ENCODE data around the gene DELE1.
A peak's percentile ranks its signal among the peaks of the same experiment; 100 is the strongest.

Gene DELE1

DNA sequence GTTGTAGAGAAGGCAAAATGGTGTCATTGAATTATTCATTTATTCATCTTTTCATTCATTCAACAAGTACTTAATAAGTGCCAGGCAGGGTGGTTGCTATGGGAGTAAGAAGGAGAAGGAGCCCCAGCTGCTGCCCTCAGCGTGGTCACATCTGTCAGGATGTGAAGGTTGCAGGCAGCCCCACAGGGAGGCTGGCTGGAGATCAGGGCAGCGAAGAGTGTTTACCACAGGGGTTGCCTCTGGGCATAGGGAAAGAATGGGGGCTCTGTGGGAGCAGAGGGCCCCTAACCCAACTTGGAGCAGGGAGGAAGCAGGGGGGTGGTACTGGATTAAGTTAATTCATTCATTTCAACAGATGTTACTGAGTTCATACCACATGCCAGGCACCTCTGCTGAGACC is 28.3 kb downstream of the DELE1 start:
- DNase-seq (ENCODE audit: low read depth in 4 of 4, low spot score in 1 of 4): no peak

DNA sequence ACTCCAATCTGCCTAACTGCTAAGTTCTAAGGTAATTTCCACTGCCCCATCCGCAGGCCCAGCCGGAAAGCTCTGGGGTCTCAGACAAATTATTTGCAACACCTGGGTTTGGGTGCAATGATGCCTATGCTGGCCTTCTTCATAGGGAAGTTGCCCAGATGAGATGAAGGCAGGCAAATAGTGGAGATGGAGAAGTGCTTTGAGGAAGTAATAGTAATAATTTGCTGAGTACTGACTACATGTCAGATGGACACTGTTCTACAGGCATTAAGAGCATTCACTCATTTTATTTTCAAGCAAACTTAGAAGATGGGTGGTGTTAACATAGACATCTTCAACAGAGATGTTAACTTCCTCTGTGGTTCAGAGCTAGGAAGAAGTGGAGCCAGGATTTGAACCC is 30.5 kb downstream of the DELE1 start:
- no peak for DNase-seq (ENCODE audit: low read depth in 4 of 4, low spot score in 1 of 4)

DNA sequence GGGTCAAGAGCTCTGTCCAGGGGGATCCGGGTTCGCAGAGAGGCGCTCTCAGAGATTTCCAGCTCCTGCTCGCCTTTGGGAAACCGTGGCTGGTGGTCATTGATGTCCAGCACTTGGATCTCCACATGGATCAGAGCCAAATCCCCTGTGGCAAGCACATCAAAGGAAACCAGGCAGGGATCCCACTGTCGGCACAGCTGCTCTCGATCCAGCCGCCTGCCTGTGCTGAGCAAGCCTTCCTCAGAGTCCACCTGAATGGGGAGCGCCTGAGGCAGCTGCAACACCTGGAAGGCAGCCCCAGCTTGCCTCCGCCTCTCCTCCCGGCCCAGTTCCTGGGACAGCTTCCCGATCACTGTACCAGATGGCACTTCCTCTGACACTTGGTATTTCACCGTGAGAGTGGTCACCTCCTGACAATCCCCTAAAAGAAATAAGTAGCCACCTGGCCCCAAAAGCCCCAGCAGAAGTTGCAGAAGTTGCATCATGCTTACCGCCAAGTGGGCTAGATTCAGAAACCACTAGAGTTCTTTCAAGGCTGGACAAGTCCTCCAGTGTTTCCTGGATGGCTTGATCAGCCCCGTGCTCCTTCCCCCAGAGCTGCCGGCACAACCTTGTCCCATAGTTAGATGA is 33.8 kb downstream of the DELE1 start:
- DNase-seq (ENCODE audit: low read depth in 4 of 4, low spot score in 1 of 4): no peak

DNA sequence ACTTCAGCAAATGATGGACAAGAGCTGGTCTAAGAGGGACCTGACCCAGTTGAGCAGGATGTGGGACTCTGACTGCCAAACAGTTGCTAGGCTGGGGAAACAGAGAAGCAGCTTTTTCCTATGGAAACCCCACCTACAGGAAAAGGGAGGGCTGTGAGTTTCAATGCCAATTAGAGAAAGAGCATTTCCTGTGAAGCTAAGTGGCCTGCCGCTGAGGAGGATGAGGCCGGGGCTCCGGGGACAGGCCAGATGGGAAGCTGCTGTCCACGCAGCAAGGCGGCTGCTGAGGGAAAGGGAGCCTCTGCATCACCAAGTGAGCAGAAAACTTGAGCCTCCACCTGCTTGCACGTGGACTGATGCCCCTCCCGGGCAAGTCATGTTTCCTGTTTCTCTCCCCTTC is 34.4 kb downstream of the DELE1 start, which contains the start of gene PCDH12:
TSS of gene PCDH12 (minus strand) at position 90 of the 400 bp plus-strand sequence. CDS start 351 bp downstream, outside the sequence.
- DNase-seq (ENCODE audit: low read depth in 4 of 4, low spot score in 1 of 4): no peak

DNA sequence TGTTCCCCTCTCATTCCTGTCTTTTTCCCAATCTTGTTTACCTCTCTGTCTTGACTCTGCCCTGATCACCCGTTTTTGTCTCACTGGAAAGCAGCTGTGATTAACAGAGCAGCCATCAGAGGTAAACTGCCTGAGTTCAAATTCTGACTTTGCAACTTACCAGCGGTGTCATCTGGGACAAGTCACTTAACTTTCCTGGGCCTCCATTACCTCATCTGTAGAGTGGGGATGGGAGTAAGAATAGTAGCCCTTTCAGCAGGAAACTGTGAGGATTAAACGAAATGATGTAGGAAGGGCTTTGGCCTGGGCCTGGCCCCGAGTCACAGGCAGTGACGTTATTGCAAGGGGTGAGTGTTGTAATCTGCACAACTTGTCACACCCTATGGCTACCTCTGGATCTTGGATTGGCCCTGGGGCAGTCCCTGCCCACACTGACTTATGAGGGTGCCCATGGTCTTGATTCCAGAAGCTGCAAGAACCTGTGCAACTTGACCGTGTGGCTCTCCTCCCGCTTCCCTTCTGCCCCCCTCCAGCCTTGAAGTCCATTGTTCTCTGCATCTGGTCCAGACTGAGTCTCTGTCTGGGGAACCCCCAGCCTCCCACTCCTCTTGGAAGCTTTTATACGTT is 35.0 kb downstream of the DELE1 start:
- DNase-seq (ENCODE audit: low read depth in 4 of 4, low spot score in 1 of 4): no peak

DNA sequence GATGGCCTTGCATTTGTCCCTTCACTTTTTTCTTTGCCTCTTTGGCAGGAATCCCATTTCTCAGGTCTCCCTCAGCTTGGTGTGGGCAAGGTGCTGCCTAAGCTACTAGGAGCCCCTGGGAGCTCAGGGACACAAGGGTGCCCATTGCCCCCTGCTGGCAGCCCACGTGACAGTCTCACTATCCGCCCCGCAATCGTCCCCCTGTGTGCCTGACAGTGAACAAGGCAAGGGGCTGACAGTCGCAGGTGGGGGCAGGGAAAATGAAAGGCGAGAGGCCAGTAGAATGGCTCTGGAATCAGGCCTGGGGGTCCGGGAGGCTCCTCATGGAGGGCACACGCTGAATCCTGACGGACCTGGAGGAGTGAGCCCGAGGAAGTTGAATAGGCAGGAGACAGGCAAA is 36.3 kb downstream of the DELE1 start:
- no peak for DNase-seq (ENCODE audit: low read depth in 4 of 4, low spot score in 1 of 4)

DNA sequence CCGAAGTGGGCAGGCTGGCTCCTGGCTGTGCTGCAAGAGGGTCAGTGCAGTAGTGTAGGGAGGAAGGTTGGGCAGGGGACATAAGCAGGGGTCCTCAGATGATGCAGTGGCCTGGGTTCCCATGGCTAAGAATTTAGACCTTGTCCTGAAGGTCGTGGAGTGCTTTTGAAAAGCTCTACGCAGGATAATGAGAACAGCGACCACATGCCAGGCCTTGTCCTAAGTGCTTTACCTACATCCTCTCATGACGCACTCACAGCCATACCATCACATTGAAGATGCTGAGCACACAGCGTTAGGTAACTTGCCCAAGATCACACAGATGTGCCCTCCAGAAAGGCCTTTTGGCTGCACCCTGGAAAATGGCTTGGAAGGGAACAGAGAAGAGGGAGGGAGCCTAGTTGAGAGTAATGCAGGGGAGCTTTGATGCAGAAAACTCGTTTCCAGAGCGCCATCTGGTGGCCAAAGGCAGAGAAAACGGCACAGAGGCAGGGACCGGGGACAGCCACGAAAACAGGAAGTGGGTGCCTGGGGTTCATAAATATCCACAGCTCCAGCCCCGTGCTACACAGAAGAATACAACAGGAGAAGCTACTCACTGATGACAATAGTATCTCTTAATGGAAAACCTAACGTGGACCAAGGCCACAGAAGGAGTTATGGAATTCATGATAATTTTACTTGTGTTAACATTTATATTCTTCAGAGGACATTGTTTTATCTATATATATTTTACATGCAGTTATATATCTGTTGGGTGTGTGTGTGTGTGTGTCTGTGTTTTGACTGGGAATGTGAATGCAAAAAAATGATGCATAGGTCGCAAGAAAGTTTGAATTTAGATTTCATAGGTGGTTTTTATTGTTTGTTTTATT is 37.0 kb downstream of the DELE1 start:
- peak; percentile 82 to 89 (median 85) for DNase-seq (ENCODE audit: low read depth in 4 of 4, low spot score in 1 of 4)

DNA sequence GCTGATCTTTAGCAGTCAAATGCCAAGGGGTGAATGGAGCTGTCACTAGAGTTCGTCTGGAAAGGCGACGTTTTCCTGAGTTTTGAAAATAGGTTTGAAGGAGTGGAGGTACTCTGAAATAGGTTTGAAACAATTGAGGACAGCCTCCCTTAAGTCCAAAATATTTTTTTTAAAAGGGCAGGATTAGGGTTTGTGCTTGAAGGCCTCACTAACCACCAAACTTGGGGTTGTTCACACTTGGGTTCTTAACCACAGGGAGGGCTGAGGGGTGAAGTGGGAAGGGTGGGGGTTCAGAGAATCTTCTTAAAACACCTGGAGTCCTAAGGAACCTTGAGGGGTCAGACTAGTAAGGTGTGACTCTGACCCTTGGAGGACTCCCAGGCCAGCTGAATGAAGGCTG is 37.8 kb downstream of the DELE1 start:
- no peak for DNase-seq (ENCODE audit: low read depth in 4 of 4, low spot score in 1 of 4)

DNA sequence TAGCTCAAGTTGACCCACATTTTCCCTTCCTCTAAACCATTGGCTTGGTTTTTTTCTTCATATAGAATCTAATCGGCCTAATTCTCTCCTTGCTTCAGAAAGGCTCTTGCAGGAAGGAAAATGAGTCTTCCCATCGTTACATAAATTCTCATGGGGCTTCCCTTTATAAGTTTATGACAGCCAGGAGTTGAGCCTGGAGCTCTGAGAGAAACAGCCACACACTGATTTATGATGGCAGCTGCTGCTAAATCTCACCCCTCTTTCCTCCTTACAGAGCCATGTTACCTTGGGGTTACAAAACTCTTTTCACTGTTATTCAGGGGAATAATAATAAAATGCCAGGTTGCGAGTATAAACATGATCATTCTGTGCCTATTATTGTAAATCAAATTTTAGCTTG is 40.0 kb downstream of the DELE1 start:
- DNase-seq (ENCODE audit: low read depth in 4 of 4, low spot score in 1 of 4): no peak

DNA sequence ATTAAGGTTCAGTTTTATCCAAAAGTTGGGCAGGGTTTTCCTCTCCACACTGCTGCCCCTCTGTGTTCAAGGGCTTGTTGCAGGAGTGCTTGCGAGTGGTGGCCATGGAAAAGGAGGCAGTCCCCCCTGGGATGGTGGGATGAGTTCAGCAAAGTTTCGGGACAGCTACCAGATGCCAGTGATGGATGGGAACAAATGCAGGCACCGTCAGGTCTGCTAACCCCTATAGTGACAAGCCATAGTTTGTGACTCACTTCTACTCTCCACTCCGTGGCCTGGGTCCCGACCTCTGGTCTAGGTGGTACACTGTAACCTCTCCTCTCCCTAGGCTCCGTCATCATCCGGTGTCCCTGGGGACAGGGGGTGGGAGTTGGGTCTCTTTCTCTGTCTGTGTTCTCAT is 41.4 kb downstream of the DELE1 start:
- no peak for DNase-seq (ENCODE audit: low read depth in 4 of 4, low spot score in 1 of 4)

DNA sequence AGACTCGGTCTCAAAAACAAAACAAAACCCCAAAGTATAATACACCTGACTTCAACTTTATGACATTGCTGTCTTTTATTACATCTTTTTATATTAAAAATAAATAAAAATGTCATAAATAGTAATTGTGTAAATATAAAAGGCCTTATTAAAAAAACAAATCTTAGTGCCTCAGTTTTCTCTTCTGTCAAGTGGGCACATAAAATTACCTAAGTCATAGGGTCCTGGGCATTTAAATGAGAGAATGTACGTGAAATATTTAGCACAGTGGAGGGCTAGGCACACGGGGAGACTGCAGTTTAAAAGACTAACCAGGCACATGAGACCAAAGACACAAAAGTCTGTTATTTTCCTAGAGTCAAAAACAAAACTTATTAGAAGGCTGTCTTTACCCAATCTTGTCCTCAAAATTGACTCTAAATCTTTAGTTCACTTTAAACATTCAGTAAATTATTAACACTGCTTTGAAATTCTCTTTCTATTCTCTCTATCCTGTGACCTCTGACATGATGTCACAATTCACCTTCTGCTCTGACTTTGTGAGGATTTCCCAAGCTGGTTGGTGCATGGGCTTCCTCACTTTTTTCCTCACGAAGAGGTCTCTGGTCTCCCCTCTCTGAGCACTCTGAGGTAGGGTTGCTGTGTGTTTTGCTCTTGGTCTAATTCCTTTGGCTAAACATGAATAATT is 42.7 kb downstream of the DELE1 start:
- DNase-seq (ENCODE audit: low read depth in 4 of 4, low spot score in 1 of 4): no peak

DNA sequence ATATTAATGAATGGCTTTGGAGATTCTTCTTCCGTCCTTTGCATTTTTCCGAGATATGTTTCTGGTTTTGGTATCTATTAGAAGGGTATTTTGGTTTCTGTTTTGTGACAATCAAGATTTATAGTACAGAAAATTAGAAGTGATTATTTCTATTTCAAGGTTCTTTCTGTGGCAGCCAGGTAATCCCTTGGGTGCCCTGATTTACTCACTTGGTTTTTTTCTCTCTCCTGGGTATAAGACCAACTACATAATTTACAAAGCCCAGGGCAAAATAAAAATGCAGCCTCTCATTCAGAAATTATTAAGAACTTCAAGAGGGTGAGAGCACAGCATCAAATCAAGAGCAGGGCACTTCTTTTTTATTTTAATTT is 43.3 kb downstream of the DELE1 start:
- no peak for DNase-seq (ENCODE audit: low read depth in 4 of 4, low spot score in 1 of 4)

DNA sequence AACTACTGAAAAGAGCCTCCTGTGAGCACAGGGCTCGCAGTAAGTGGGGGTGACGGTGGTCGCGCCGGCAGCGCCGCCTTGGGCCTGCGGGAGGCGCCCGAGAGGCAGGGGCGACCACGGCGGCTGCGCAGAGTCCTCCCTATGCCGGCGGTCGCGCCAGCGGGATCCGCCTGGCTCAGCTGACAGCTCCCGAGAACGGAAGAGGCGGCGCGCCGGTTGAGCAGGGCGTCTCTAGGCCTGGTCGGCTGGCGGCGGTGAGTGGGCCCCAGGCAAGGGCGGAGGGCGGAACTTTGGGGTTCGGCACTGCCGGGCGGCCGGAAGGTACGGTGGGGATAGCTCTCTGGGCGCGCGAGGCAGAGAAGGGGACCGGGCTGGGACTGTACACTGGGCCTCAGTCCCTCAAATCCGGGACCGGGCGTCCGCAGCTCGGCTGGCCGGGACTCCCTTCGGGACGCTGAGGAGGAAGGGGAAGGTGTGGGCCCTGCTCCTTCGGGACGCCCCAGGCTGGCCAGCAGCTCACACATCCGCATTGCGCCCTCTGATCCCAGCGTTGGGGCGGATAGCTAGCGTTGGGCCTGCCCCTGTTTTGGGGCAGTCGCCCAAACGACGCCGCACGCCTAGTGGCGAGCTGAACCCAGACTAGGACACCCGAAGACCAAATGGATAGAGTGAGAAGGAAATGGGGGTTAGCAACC is 45.4 kb downstream of the DELE1 start, which contains the start of gene RNF14:
TSS of gene RNF14 (plus strand) at position 192 of the 695 bp plus-strand sequence. CDS start 4,484 bp downstream, outside the sequence.
- DNase-seq (ENCODE audit: low read depth in 4 of 4, low spot score in 1 of 4): peak; percentile 77 to 92 (median 87)

DNA sequence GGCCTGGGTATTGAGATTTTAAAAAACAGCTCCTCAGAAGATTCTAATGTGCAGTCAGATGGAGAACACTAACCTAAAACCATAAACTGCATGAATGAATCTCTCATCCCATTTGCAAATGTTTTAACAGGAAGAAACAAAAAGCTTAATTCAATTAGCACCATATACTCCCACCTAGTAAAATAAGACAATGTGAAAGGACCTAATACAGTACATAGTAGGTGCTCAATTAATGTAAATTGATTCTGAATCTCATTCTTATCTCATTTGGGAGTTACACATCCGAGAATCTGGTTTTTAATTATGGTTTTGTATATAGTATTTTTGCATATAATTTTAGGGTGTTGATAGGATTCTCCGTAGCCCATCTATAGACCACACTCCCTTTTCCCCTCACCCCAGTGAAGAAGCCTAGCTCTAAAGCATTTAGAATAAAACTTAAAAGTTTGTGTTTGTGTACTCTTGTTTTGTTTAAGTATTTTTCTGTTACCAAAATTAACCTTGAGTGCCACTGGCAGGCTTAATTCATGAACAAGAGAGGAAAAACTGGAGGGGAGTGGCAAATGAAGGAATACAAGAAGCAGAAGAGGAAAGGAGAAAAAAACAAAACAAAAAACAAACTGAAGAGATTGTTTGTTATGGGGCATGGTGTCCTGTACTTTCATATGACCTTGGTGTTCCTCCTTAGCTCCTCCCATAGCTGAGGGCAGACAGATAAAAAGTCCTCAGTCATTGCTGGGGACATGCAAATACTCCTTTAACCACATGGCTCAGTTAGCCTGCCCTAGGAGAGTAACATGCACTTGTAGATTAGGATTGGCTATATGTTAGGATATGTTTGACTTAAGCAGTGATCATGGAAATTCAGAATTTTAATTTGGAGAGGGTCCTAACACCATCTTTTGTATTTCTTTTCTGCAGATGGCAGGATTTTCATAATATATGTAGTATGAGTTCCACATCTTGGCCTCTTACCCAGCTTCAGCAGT is 46.4 kb downstream of the DELE1 start:
- DNase-seq (ENCODE audit: low read depth in 4 of 4, low spot score in 1 of 4): no peak

DNA sequence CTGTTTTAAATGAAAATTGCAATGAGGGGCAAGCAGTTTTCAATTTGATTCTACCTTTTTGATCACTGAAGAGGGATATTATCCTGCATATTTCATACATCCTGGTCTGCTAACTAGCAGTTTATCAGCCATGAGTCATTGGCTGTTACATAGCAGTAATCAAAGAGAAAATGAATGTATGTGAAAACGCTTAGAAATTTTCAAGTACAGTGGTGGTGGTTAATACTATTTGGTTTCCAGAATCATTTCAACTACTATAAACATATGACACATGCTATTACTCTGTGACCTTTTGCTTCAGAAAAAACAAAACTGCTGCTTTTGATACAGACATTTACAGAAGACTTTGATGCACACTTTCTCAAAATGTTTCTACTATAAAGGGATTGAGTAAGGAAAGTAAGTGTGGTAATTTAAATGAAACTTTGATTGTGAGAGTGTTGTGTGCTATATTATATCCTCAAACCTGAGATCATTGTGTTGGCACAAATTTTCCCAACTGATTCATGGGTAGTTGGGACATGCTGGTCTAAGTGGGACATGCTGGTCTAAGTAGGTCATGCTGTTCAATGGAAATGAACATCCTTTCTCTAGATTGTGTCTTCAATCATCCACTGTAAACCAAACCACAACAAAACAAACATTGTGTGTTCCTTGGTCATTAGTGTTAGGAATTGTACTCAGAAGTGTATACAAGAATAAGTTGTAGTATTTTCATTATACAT is 50.4 kb downstream of the DELE1 start:
- DNase-seq (ENCODE audit: low read depth in 4 of 4, low spot score in 1 of 4): no peak

DNA sequence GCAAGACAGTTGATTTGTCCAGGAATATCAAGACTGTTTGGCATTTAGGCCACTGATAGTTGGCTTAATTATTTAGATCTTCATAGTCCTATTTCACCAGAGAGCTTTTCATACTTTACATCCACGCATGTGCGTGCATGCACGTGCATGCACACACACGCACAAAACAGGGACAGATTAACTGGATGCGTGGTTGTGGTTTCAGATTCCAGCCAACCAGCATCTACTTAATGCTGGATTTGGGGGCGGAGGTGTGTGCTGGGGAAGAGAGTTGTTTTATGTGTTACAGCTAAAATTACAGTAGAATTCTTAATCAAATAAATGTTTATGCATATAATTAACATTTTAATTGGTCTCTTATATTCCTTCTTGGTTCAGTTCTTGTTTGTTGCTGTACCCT is 52.5 kb downstream of the DELE1 start:
- DNase-seq (ENCODE audit: low read depth in 4 of 4, low spot score in 1 of 4): no peak

DNA sequence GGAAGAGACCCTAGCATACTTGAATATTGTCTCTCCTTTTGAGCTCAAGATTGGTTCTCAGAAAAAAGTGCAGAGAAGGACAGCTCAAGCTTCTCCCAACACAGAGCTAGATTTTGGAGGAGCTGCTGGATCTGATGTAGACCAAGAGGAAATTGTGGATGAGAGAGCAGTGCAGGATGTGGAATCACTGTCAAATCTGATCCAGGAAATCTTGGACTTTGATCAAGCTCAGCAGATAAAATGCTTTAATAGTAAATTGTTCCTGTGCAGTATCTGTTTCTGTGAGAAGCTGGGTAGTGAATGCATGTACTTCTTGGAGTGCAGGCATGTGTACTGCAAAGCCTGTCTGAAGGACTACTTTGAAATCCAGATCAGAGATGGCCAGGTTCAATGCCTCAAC is 54.7 kb downstream of the DELE1 start:
- DNase-seq (ENCODE audit: low read depth in 4 of 4, low spot score in 1 of 4): no peak

DNA sequence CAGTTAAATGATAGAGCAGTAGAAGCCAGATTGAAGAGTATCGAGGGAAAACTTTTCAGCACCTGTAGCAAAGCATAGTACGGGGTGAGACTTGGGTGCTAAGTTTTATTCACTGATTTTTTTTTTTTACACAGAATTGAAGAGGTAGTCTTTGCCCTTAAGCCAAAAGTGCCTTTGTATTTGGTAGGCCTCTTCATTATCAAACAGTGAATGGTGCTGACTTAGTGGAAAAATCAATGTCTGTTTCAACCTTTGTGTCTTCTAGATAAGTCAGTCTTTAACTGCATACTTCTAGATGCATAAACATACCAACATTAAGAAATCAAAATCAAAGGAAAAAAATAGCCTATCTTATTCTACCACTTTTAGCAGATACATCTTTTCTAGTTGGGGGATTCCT is 59.0 kb downstream of the DELE1 start:
- no peak for DNase-seq (ENCODE audit: low read depth in 4 of 4, low spot score in 1 of 4)

DNA sequence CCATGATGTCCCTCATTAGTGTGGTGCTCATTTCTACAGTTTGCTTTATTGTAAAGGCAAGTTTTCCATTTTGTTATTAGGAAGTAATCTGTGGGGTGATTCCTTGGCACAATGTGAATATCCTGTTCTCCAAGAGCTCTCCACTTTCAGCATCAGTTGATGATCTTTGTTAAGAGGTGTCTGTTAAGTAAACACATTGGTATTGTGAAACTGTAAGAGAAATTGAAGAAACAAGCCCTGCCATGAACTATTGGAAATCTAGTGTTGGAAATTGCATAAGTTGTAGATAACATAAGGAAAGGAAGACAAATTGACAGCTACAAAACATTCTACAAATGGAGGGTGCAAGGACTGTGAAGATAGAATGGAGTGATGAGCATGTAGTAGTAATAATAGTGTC is 62.4 kb downstream of the DELE1 start:
- no peak for DNase-seq (ENCODE audit: low read depth in 4 of 4, low spot score in 1 of 4)

Measured in stimulated activated CD4-positive, alpha-beta T cell treated with anti-CD3 and anti-CD28 coated beads, Interleukin-1b, Interleukin-23, amount 100 ng/mL, for 24 hours (primary cell).